Right lobe of liver (tissue), 6 donors: ENCODE data around the gene PRM2. TPM values are rescaled to one million over a fixed set of nuclear protein-coding genes. Genes with fewer than 3 reads are reported as not detected.

ENCODE experiments used
- ATAC-seq, 4 donors: fragments of 200-7000 bp; cut with Tn5 transposase; one replicate each; pipeline ENCODE4 v1.9.1; 2020; ENCODE audit warnings: mild to moderate bottlenecking in 4 of 4, moderate library complexity in 4 of 4
- DNase-seq, 3 donors: peaks; one replicate each; pipeline ENCODE4 v3.0.0-alpha.2; 2020
- H3K27ac ChIP-seq, 3 donors: fragments of 200-600 bp; one replicate each; pipeline ENCODE4 v1.8.0; 2022
- H3K27me3 ChIP-seq, 2 donors: fragments of 200-600 bp; one replicate each; pipeline ENCODE4 v1.8.0; 2022
- H3K36me3 ChIP-seq, 4 donors: fragments of 200-600 bp; sonication (generic) in 1 of 4; one replicate each; pipeline versions ENCODE4 v1.5.1 to v1.8.0; 2017 to 2022; ENCODE audit warnings: control low read depth in 1 of 4
- H3K4me1 ChIP-seq, 4 donors: fragments of 200-600 bp; sonication (generic) in 1 of 4; one replicate each; pipeline versions ENCODE4 v1.5.1 to v1.8.0; 2017 to 2022; ENCODE audit warnings: control low read depth in 1 of 4
- H3K4me3 ChIP-seq, 3 donors: fragments of 200-600 bp; one replicate each; pipeline ENCODE4 v1.8.0; 2022
- H3K9me3 ChIP-seq, 4 donors: fragments of 200-600 bp; sonication (generic) in 1 of 4; one replicate each; pipeline versions ENCODE4 v1.5.1 to v1.8.0; 2017 to 2022; ENCODE audit warnings: control low read depth in 1 of 4
- CTCF ChIP-seq, 4 donors: fragments of 200-600 bp in 3 of 4; fragments of 450-650 bp in 1 of 4; IDR thresholded peaks; one replicate each; pipeline versions ENCODE4 v1.5.1 to v1.8.0; 2016 to 2022; ENCODE audit warnings: antibody characterized with exemption in 4 of 4, mild to moderate bottlenecking in 2 of 4
- POLR2A ChIP-seq: fragments of 450-650 bp; IDR thresholded peaks from one replicate; pipeline ENCODE4 v1.6.1; 2017; ENCODE audit warnings: antibody characterized with exemption, mild to moderate bottlenecking
- WGBS: methylation state at CpG from one replicate; pipeline ENCODE4 v1.1.6; 2018; ENCODE audit warnings: low coverage, low lambda C conversion rate; ENCODE audit not compliant: insufficient coverage; ENCODE audit errors: missing lambda C conversion rate; 5-methylcytosine and 5-hydroxymethylcytosine counted together
- intact Hi-C, 2 donors: fragments of 100-400 bp; cut with DNase I; formaldehyde crosslinking; loops; one replicate each; pipeline versions ENCODE4 v1.11.2 to v1.14.1; 2022
- total RNA-seq, 6 experiments: library from RNA; depleted of rRNA in 2 of 6; stranded (reverse); fragments of >200 nt in 2 of 6; fragmentation: NEBNext Ultra II Directional in 3 of 6; extraction: Animal tissue kit (Norgen Biotek cat#: 25700) in 3 of 6; gene quantifications; one replicate each; pipeline versions ENCODE4 v1.1.0 to v1.2.4, GENCODE V29; 2016 to 2023
- donor health status: DM: no; HTN: yes; CAD: no.
- donor health status: DM: no; HTN: no; CAD: no.
- donor health status: DM: no; HTN: no; CAD: no.
- donor health status: DM: no; HTN: yes; CAD: no.
- donor health status: DM: no; HTN: yes; CAD: no.

The PRM2 gene
- total RNA-seq, 6 experiments from 2014 or later = not detected

DNA sequence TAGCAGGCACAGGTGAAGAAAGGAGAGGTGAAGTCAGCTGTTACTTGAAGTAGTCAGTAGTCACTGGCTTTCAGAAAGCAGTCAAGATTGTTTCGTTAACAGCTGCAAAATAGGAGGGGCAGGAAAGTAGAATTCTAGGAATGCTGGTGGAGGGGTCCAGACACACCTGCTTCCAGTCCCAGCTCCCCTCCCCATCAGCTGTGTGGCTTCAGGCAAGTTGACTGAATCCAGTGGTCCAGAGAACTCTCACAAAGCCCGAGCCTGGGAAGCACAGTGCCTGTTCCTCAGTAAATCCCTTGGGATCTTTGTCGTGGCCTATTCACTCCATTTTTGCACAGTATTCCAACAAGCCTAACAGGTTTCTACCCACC, 15.7 kb downstream of the PRM2 start:
- H3K27me3 ChIP-seq = no peaks in the 10 kb centered on the region
- H3K4me1 ChIP-seq = peaks cover 0 to 21% (median 5%) of the 10 kb centered on the region in 4 donors
- WGBS = 80% methylated on average over 2 of the region's 3 CpGs
- intact Hi-C loops = loop anchor here in 1 of 2 donors (10.0 kb wide), 1 partner anchor 84 kb away; the partner anchor contains the start of gene RMI2
- H3K36me3 ChIP-seq = no peaks in the 10 kb centered on the region
- no peaks in the 10 kb centered on the region for H3K9me3 ChIP-seq
- ATAC-seq (no peak), DNase-seq (no peak)
- no peak for TF ChIP-seq POLR2A
- no peak for TF ChIP-seq CTCF (IDR thresholded peaks at IDR 0.05)
- no peak overlapping the region for H3K27ac ChIP-seq
- H3K4me3 ChIP-seq = no peak overlapping the region

- TF ChIP-seq CTCF (IDR thresholded peaks at IDR 0.05) (no peak), POLR2A (no peak)
- Histone ChIP-seq H3K4me3 (no peak overlapping the region), H3K9me3 (no peaks in the 10 kb centered on the region), H3K27me3 (no peaks in the 10 kb centered on the region), H3K4me1 (peaks cover 0 to 24% (median 6%) of the 10 kb centered on the region in 4 donors), H3K36me3 (no peaks in the 10 kb centered on the region), H3K27ac (peak overlapping the region; percentile 63 to 89 (median 66))
- intact Hi-C loops = loop anchor here (5.0 to 10.0 kb wide), 3 partner anchors 55 to 288 kb away; partner anchors contain the start of gene RMI2 (in 1 of the 2)
- no peak for ATAC-seq
- WGBS = 94% methylated on average over 6 of the region's 12 CpGs
- DNase-seq = peak in 1 of 3 donors; percentile 67
These were observed 16.4 kb downstream of the PRM2 start for GRCh38 chr16:11259655-11260595.

GRCh38 chr16:11258553-11259492, 17.5 kb downstream of the PRM2 start:
- ATAC-seq (peak; percentile 36 to 62 (median 52)), DNase-seq (peak; percentile 80 to 93 (median 90))
- Histone ChIP-seq H3K27me3 (no peaks in the 10 kb centered on the region), H3K4me1 (peaks cover 0 to 31% (median 9%) of the 10 kb centered on the region in 4 donors), H3K27ac (peak overlapping the region; percentile 63 to 89 (median 66)), H3K4me3 (peak overlapping the region; percentile 14 to 52 (median 51)), H3K9me3 (no peaks in the 10 kb centered on the region), H3K36me3 (no peaks in the 10 kb centered on the region)
- WGBS = 18% methylated on average over 8 of the region's 15 CpGs
- TF ChIP-seq CTCF (IDR thresholded peaks at IDR 0.05) (no peak), POLR2A (no peak)
- intact Hi-C loops = loop anchor here (5.0 to 10.0 kb wide), 2 partner anchors 54 to 287 kb away; no protein-coding TSS in a partner anchor
